Ovary (tissue), 9 donors: ENCODE data around the gene NOVA2. TPM values are rescaled to one million over a fixed set of nuclear protein-coding genes. Genes with fewer than 3 reads are reported as not detected.

Experiments
- DNase-seq, 5 donors: peaks; one replicate each; pipeline ENCODE4 v3.0.0-alpha.2; 2019 to 2020
- H3K27ac ChIP-seq, 2 donors: fragments of 200-600 bp; one replicate each; pipeline versions ENCODE4 v1.5.1 to v1.8.0; 2019 to 2022
- H3K27me3 ChIP-seq: fragments of 200-600 bp; one replicate; pipeline ENCODE4 v1.8.0; 2022
- H3K36me3 ChIP-seq: fragments of 200-600 bp; sonication (generic); one replicate; pipeline ENCODE4 v1.5.1; 2019
- H3K4me1 ChIP-seq: one replicate; pipeline ENCODE4 v1.8.1; 2013; ENCODE audit warnings: mild to moderate bottlenecking, moderate library complexity; ENCODE audit not compliant: insufficient read depth
- H3K4me3 ChIP-seq: fragments of 200-600 bp; sonication (generic); one replicate; pipeline ENCODE4 v1.5.1; 2017
- H3K9me3 ChIP-seq, 2 donors: fragments of 200-600 bp in 1 of 2; sonication (generic) in 1 of 2; one replicate each; pipeline versions ENCODE4 v1.5.1 to v1.8.1; 2013 to 2019; ENCODE audit warnings: mild to moderate bottlenecking in 1 of 2, moderate library complexity in 1 of 2
- EP300 ChIP-seq: sonication (generic); formaldehyde crosslinking; IDR thresholded peaks from one replicate; pipeline ENCODE4 v1.6.1; 2017; ENCODE audit warnings: antibody characterized with exemption
- POLR2A ChIP-seq: fragments of 450-650 bp; IDR thresholded peaks from one replicate; pipeline ENCODE4 v1.6.1; 2017; ENCODE audit warnings: antibody characterized with exemption, mild to moderate bottlenecking, moderate library complexity
- WGBS, 3 donors: extraction: QIAGEN DNeasy Blood & Tissue Kit in 1 of 3; methylation state at CpG; one replicate each; pipeline versions ENCODE4 v1.1.5 to v1.1.7; 2013 to 2017; 5-methylcytosine and 5-hydroxymethylcytosine counted together
- intact Hi-C, 4 donors: fragments of 100-400 bp; cut with DNase I; formaldehyde crosslinking; loops; one replicate each; pipeline versions ENCODE4 v1.11.0 to v1.15.1; 2022 to 2023
- polyA plus RNA-seq, 2 donors: library from polyadenylated mRNA; stranded (reverse); fragments of 200-250 nt in 1 of 2; fragments of 350-450 nt in 1 of 2; fragmentation: Illumina TruSeq in 1 of 2; extraction: RNeasy Lipid Tissue Mini Kit (QIAGEN cat#74804) in 1 of 2; gene quantifications; one replicate each; pipeline ENCODE4 v1.2.3, GENCODE V29; 2013 to 2014
- total RNA-seq, 7 donors: library from RNA; depleted of rRNA in 2 of 7; stranded (reverse); fragments of >200 nt in 2 of 7; fragmentation: NEBNext Ultra II Directional in 3 of 7; extraction: Animal tissue kit (Norgen Biotek cat#: 25700) in 3 of 7; gene quantifications; one replicate each; pipeline versions ENCODE4 v1.1.0 to v1.2.4, GENCODE V29; 2016 to 2023
- TF ChIP-seq, protein P1 (sequence below), 3 donors: fragments of 450-650 bp in 2 of 3; fragments of 200-600 bp in 1 of 3; IDR thresholded peaks; one replicate each; pipeline versions ENCODE4 v1.5.1 to v1.8.0; 2016 to 2022; ENCODE audit warnings: antibody characterized with exemption in 3 of 3, mild to moderate bottlenecking in 1 of 3
- donor health status: DM: no; HTN: no; CAD: no; lungs with moderate emphysema.
- donor health status: DM: no; HTN: no; CAD: no.
- donor health status: Bipolar disorder and iron deficiency.
- donor health status: DM: yes; HTN: yes; CAD: no.
- donor health status: DM: no; HTN: no; CAD: no.
- donor health status: DM: yes; HTN: yes; CAD: no.

The NOVA2 gene
- total and polyA plus RNA-seq, 9 donors = 0.23 to 4.8 (median 2.2) TPM

DNA sequence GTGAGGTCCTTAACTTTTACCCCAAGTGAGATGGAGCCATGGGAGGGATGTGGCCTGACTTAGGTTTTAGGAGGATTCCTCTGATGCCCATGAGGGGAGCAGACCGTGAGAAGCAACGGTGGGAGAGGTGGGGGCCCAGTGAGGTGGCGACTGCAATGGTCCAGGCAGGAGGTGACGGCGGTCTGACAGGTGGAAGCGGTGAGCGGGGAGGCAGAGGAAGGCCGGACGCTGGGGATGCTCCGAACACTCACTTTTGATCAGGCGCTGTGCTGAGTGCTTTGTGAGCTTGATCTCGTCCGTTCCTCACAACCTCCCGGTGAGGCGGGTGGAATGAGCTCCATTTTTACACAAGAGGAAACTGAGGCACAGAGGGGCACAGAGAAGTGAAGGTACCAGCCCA is 11.6 kb downstream of the NOVA2 start:
- Histone ChIP-seq H3K9me3 (no peaks in the 10 kb centered on the region), H3K4me3 (no peak overlapping the region), H3K36me3 (no peaks in the 10 kb centered on the region), H3K4me1 (no peaks in the 10 kb centered on the region), H3K27ac (no peak overlapping the region), H3K27me3 (no peaks in the 10 kb centered on the region)
- DNase-seq = no peak
- no peak for TF ChIP-seq EP300
- no peak for TF ChIP-seq POLR2A
- TF ChIP-seq, protein P1, sequence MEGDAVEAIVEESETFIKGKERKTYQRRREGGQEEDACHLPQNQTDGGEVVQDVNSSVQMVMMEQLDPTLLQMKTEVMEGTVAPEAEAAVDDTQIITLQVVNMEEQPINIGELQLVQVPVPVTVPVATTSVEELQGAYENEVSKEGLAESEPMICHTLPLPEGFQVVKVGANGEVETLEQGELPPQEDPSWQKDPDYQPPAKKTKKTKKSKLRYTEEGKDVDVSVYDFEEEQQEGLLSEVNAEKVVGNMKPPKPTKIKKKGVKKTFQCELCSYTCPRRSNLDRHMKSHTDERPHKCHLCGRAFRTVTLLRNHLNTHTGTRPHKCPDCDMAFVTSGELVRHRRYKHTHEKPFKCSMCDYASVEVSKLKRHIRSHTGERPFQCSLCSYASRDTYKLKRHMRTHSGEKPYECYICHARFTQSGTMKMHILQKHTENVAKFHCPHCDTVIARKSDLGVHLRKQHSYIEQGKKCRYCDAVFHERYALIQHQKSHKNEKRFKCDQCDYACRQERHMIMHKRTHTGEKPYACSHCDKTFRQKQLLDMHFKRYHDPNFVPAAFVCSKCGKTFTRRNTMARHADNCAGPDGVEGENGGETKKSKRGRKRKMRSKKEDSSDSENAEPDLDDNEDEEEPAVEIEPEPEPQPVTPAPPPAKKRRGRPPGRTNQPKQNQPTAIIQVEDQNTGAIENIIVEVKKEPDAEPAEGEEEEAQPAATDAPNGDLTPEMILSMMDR (IDR thresholded peaks at IDR 0.05) = no peak
- 79 to 81% (median 79%) methylated on average over 15 of the region's 15 CpGs for WGBS, 3 donors
- intact Hi-C loops = no loop called here

DNA sequence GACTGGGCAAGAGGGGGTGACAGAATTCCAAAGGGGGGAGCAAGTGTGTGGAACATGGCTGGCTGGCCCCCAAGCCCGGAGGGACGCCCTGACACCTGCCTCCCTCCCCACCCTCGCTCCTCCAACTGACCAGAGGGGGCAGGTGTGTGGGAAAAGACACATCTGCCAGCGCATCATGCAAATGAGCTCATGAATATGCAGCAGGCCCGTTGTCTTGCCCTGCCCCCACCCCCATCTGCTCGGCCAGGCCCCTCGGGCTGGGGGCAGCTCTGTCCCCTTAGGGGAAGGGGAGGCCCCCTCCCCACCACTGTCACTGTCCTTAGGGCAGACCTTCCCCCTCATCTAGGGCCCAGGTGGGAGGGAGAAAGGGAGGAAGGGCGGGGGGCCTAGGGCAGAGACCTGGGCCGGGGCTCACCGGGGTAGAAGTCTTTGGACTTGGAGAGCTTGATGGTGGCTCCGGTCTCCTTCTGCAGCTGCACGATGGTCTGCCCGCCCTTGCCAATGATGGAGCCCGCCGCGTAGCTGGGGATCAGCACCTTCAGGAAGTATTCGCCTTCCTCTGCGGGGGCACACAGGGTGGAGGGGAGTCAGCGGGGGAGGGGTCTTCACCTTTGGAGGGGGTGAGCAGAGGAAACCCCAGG is 12.9 kb downstream of the NOVA2 start:
- DNase-seq = no peak
- Histone ChIP-seq H3K27ac (no peak overlapping the region), H3K36me3 (no peaks in the 10 kb centered on the region), H3K4me1 (no peaks in the 10 kb centered on the region), H3K4me3 (no peak overlapping the region), H3K9me3 (no peaks in the 10 kb centered on the region), H3K27me3 (no peaks in the 10 kb centered on the region)
- TF ChIP-seq, protein P1 (IDR thresholded peaks at IDR 0.05) = no peak
- no peak for TF ChIP-seq POLR2A
- WGBS, 3 donors = 10 to 12% (median 10%) methylated on average over 19 of the region's 19 CpGs
- intact Hi-C loops = no loop called here

DNA sequence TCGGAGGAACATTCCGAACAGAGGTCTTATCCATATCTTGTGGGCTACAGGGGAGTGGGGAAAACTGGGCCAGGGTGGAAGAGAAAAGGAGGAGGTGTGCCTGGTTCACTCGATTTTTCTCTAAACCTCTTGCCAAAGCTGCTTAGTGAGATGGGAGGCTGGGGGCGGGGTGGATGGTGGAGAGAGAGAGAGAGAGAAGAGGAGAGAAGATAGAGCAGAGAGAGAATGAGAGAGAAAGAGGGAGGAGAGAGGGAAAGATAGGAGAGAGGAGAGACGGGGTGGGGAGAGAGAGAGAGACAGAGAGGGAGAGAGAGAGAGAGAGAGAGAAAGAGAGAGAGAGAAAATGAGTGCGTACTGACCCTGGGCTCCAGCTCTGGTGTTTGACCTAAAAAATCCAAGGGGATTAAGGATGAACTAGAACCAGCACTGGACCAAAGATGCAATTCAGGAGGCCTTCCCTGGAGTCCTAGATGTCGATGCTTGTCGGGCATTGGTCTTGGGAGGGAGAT is 14.1 kb downstream of the NOVA2 start:
- H3K9me3 ChIP-seq = peaks cover 0 to 3% of the 10 kb centered on the region in 2 donors
- no peaks in the 10 kb centered on the region for H3K27me3 ChIP-seq
- no peak overlapping the region for H3K4me3 ChIP-seq
- H3K4me1 ChIP-seq = no peaks in the 10 kb centered on the region
- H3K27ac ChIP-seq = no peak overlapping the region
- WGBS, 3 donors = 53 to 63% (median 54%) methylated on average over 8 of the region's 8 CpGs
- intact Hi-C loops = no loop called here
- H3K36me3 ChIP-seq = no peaks in the 10 kb centered on the region
- TF ChIP-seq EP300 (no peak), POLR2A (no peak)
- TF ChIP-seq, protein P1 (IDR thresholded peaks at IDR 0.05) = no peak
- DNase-seq = no peak

DNA sequence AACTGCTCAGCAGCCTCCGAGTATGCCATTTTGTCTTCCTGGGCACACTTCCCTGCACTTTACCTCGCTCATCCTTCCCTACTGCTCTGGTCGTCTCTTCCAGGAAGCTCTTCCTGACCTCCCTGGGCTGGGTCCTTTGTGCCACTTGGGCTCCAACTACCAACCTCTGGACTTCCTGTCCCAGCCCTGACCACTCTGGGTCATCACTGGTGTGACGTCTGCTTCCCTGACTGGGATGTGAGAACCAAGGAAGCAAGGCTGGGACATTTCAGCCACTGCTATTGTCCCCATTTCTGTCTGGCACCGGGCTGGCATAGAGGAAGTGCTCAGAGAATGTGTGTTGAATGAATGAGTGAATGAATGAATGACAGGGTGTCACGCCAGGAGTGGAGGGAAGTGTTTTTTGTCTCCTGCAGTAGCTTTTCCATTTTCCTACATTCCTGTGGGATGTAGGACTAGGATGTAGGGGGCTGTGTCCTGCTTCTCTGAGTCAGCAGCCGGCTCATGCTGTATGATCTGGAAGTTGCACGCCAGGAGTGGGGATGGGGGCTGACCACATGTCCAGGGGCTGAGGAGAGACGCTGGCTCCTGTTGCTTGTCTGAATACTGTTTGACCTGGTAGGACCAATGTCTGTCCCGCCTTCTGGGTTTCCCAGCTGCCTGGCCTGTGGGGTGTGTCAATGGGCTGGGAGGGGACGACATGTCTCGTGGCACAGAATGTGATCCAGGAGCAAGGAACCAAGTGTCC is 14.7 kb downstream of the NOVA2 start:
- Histone ChIP-seq H3K9me3 (peaks cover 0 to 3% of the 10 kb centered on the region in 2 donors), H3K27ac (no peak overlapping the region), H3K36me3 (no peaks in the 10 kb centered on the region), H3K4me3 (no peak overlapping the region), H3K4me1 (no peaks in the 10 kb centered on the region), H3K27me3 (no peaks in the 10 kb centered on the region)
- intact Hi-C loops = no loop called here
- DNase-seq = no peak
- 60 to 70% (median 61%) methylated on average over 12 of the region's 12 CpGs for WGBS, 3 donors
- TF ChIP-seq EP300 = no peak
- TF ChIP-seq, protein P1 (IDR thresholded peaks at IDR 0.05) = no peak
- no peak for TF ChIP-seq POLR2A
